ENCODE results near the gene ZNF28. TPM values are rescaled to one million over a fixed set of nuclear protein-coding genes. Genes with fewer than 3 reads are reported as not detected.
A peak's percentile ranks its signal among the peaks of the same experiment; 100 is the strongest.
"Not testable (repeated sequence)": the region's sequence is repeated elsewhere in the genome, so short reads cannot be mapped to it uniquely, and the experiment has no call there.

Gene ZNF28
- total RNA-seq, 4 donors from 2014 or later = 1.0 to 7.6 (median 3.2) TPM

- in situ Hi-C loops (cut with MboI; ENCODE audit: low sequenced_read_pairs in 4 of 4) = no loop called here
- DNase-seq (no peak), ATAC-seq (no peak)
Observed at GRCh38 chr19:52825765-52826164, 4.3 kb upstream of the ZNF28 start.

GRCh38 chr19:52823676-52824075 lies 2.2 kb upstream of the ZNF28 start:
- no peaks in the 10 kb centered on the region for H3K4me1 ChIP-seq
- H3K9me3 ChIP-seq = no peaks in the 10 kb centered on the region
- no peak for ATAC-seq
- no peak overlapping the region for H3K4me3 ChIP-seq
- in situ Hi-C loops (cut with MboI; ENCODE audit: low sequenced_read_pairs in 4 of 4) (no loop called here), intact Hi-C loops (cut with DNase I; ENCODE audit: low total_unique reads) (no loop called here)
- no peaks in the 10 kb centered on the region for H3K36me3 ChIP-seq
- no peak overlapping the region for H3K27ac ChIP-seq
- H3K27me3 ChIP-seq = no peaks in the 10 kb centered on the region
- TF ChIP-seq CTCF (IDR thresholded peaks at IDR 0.05 in 4 of 5, conservative IDR thresholded peaks at IDR 0.05 in 1 of 5) (no peak), POLR2A (IDR thresholded peaks at IDR 0.05) (no peak)
- DNase-seq = no peak

More at GRCh38 chr19:52825765-52826164, 4.3 kb upstream of the ZNF28 start:
- Histone ChIP-seq H3K27me3 (no peaks in the 10 kb centered on the region), H3K27ac (no peak overlapping the region), H3K36me3 (no peaks in the 10 kb centered on the region), H3K4me3 (no peak overlapping the region), H3K9me3 (no peaks in the 10 kb centered on the region), H3K4me1 (no peaks in the 10 kb centered on the region)
- no peak for TF ChIP-seq POLR2A (IDR thresholded peaks at IDR 0.05)
- intact Hi-C loops (cut with DNase I; ENCODE audit: low total_unique reads) = no loop called here

- DNase-seq; ATAC-seq; intact Hi-C loops (cut with DNase I; ENCODE audit: low total_unique reads); H3K4me1 ChIP-seq; H3K27me3 ChIP-seq; H3K9me3 ChIP-seq; H3K36me3 ChIP-seq; in situ Hi-C loops (cut with MboI; ENCODE audit: low sequenced_read_pairs in 4 of 4): not testable (repeated sequence)
- Histone ChIP-seq H3K27ac (peak overlapping the region; percentile 41 to 59 (median 54)), H3K4me3 (peak overlapping the region; percentile 58 to 68 (median 66))
Observed at GRCh38 chr19:52820472-52821203, 795 bp downstream of the ZNF28 start.

GRCh38 chr19:52809801-52810200 lies 11.6 kb downstream of the ZNF28 start:
- Histone ChIP-seq H3K4me3 (no peak overlapping the region), H3K36me3 (peaks cover 0 to 15% of the 10 kb centered on the region in 2 donors), H3K4me1 (no peaks in the 10 kb centered on the region), H3K27me3 (no peaks in the 10 kb centered on the region), H3K9me3 (no peaks in the 10 kb centered on the region), H3K27ac (no peak overlapping the region)
- TF ChIP-seq POLR2A (IDR thresholded peaks at IDR 0.05) (no peak), CTCF (IDR thresholded peaks at IDR 0.05 in 4 of 5, conservative IDR thresholded peaks at IDR 0.05 in 1 of 5) (no peak)
- ATAC-seq = no peak
- in situ Hi-C loops (cut with MboI; ENCODE audit: low sequenced_read_pairs in 4 of 4) = no loop called here
- no peak for DNase-seq
- intact Hi-C loops (cut with DNase I; ENCODE audit: low total_unique reads) = no loop called here

- H3K27ac ChIP-seq; intact Hi-C loops (cut with DNase I; ENCODE audit: low total_unique reads); H3K4me1 ChIP-seq; ATAC-seq; in situ Hi-C loops (cut with MboI; ENCODE audit: low sequenced_read_pairs in 4 of 4); DNase-seq; H3K27me3 ChIP-seq: not testable (repeated sequence)
- Histone ChIP-seq H3K4me3 (peak overlapping the region in 1 of 4 donors; percentile 40), H3K9me3 (peaks cover 0 to 38% (median 11%) of the 10 kb centered on the region in 3 donors), H3K36me3 (peaks cover 0 to 46% of the 10 kb centered on the region in 2 donors)
Observed at GRCh38 chr19:52799950-52800640, 21.3 kb downstream of the ZNF28 start.

GRCh38 chr19:52789440-52789839 lies 32.0 kb downstream of the ZNF28 start:
- DNase-seq = no peak
- no peaks in the 10 kb centered on the region for H3K36me3 ChIP-seq
- no peaks in the 10 kb centered on the region for H3K9me3 ChIP-seq
- intact Hi-C loops (cut with DNase I; ENCODE audit: low total_unique reads) (no loop called here), in situ Hi-C loops (cut with MboI; ENCODE audit: low sequenced_read_pairs in 4 of 4) (no loop called here)
- no peak for TF ChIP-seq CTCF (IDR thresholded peaks at IDR 0.05 in 4 of 5, conservative IDR thresholded peaks at IDR 0.05 in 1 of 5)
- no peak overlapping the region for H3K27ac ChIP-seq
- ATAC-seq = no peak
- no peaks in the 10 kb centered on the region for H3K27me3 ChIP-seq
- H3K4me3 ChIP-seq = no peak overlapping the region
- H3K4me1 ChIP-seq = no peaks in the 10 kb centered on the region
